Mammary epithelial cell (primary cell): Measurements from ENCODE around the gene KDF1.

ENCODE experiments used
- CTCF ChIP-seq, 2 donors: IDR thresholded peaks in 1 of 2; conservative IDR thresholded peaks in 1 of 2; 2 replicates each; pipeline ENCODE4 v1.5.1; 2011 to 2012; ENCODE audit warnings: inconsistent platforms in 2 of 2, low read length in 2 of 2, mild to moderate bottlenecking in 2 of 2, control low read depth in 1 of 2, low read depth in 1 of 2; ENCODE audit not compliant: insufficient read depth in 1 of 2; ENCODE audit errors: extremely low read depth in 1 of 2
- EZH2 ChIP-seq: IDR thresholded peaks from 2 replicates; pipeline ENCODE4 v1.6.1; 2012; ENCODE audit warnings: low read length, inconsistent platforms, borderline replicate concordance

DNA sequence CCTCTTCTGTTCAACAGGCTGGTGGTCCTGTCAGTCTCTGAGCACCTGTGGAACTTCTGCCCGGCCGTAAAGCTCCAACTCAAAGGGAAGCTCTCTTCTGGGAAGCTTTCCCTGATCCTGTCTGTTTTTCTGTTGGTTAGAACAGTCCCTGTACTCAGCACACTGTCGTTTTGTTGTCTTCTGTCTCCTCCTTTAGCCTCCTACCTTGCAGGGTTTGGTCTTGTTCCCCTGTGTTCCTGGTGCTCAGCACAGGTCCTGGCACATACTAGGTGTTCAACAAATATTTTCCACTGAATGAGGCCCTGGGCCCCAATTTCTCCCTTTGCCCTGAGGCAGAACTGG is 328 bp upstream of the KDF1 start:
- TF ChIP-seq CTCF (conservative IDR thresholded peaks at IDR 0.05 in 1 of 2, IDR thresholded peaks at IDR 0.05 in 1 of 2; ENCODE audit: extremely low read depth in 1 of 2, insufficient read depth in 1 of 2, low read depth in 1 of 2, low read length in 2 of 2): no peak
- TF ChIP-seq EZH2: no peak
